ENCODE measurements around the gene CNOT6.

DNA sequence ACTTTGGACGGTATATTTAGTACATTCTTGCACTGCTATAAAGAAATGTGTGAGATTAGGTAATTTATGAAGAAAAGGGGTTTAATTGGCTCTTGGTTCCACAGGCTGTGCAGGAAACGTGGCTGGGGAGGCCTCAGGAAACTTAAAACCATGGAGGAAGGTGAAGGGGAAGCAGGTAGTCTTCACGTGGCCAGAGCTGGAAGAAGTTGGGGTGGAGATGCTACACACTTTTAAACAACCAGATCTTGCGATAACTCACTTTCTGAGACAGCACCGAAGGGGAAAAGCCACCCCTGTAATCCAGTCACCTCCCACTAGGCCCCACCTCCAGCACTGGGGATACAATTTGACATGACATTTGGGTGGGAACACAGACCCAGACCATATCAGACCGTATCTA lies 13.5 kb downstream of the CNOT6 start:
- no peak for TF ChIP-seq CTCF (IDR thresholded peaks at IDR 0.05)
- TF ChIP-seq POLR2A (IDR thresholded peaks at IDR 0.05): no peak

Data from testis (tissue), 2 donors.